Measurements from ENCODE around the gene FMO4. TPM values are rescaled to one million over a fixed set of nuclear protein-coding genes. Genes with fewer than 3 reads are reported as not detected.

The FMO4 gene
- total and polyA plus RNA-seq, 9 of the 15 experiments (the other 6 are each of a cell fraction or from before 2014, with no cell fraction given), result 0.25 to 1.1 (median 0.54) TPM; not detected in 2

DNA sequence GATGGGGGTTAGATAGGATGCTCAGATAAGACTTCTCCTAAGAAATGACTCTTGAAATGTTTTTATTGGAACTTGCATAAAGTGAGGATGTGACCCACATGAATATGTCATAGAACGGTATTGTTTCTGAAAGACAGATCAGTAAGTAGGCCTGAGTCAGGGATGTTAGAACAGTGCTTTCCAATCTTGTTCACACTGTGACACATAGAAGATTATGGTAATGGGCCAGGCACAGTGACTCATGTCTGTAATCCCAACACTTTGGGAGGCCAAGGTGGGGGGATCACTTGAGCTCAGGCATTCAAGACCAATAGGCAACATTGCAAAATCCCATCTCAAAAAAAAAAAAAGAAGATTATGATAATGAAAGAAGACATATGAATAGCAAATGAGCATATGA lies 32.9 kb downstream of the FMO4 start (continued):
- TF ChIP-seq, protein P1, sequence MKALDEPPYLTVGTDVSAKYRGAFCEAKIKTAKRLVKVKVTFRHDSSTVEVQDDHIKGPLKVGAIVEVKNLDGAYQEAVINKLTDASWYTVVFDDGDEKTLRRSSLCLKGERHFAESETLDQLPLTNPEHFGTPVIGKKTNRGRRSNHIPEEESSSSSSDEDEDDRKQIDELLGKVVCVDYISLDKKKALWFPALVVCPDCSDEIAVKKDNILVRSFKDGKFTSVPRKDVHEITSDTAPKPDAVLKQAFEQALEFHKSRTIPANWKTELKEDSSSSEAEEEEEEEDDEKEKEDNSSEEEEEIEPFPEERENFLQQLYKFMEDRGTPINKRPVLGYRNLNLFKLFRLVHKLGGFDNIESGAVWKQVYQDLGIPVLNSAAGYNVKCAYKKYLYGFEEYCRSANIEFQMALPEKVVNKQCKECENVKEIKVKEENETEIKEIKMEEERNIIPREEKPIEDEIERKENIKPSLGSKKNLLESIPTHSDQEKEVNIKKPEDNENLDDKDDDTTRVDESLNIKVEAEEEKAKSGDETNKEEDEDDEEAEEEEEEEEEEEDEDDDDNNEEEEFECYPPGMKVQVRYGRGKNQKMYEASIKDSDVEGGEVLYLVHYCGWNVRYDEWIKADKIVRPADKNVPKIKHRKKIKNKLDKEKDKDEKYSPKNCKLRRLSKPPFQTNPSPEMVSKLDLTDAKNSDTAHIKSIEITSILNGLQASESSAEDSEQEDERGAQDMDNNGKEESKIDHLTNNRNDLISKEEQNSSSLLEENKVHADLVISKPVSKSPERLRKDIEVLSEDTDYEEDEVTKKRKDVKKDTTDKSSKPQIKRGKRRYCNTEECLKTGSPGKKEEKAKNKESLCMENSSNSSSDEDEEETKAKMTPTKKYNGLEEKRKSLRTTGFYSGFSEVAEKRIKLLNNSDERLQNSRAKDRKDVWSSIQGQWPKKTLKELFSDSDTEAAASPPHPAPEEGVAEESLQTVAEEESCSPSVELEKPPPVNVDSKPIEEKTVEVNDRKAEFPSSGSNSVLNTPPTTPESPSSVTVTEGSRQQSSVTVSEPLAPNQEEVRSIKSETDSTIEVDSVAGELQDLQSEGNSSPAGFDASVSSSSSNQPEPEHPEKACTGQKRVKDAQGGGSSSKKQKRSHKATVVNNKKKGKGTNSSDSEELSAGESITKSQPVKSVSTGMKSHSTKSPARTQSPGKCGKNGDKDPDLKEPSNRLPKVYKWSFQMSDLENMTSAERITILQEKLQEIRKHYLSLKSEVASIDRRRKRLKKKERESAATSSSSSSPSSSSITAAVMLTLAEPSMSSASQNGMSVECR (CRISPR knock-in tag; IDR thresholded peaks at IDR 0.05), result no peak

DNA sequence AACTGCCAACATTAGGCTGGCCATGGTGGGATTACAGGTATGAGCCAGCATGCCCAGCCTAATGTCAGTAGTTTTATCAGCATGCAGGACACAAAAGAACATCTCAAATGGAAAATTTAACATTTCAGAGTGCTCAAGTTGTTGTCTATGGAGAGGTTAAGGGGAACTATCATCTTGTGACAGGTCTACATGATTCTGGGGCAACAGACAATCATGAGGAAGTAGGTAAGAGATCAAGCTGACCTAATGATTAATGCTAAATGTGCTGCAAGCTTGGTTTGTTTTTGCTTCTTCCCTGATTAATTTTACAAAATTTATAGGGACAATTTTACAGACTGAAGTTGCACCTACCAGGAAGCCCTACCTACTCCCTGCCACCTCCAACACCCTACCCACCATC lies 36.6 kb downstream of the FMO4 start:
- no peak for TF ChIP-seq PYGO2 (tag; IDR thresholded peaks at IDR 0.05)
- TF ChIP-seq FOXJ2 (tag; IDR thresholded peaks at IDR 0.05), result no peak
- TF ChIP-seq HEY1 (CRISPR knock-in tag; IDR thresholded peaks at IDR 0.05; ENCODE audit: borderline replicate concordance), result no peak
- no peak for TF ChIP-seq CBFA2T2 (conservative IDR thresholded peaks at IDR 0.05)
- TF ChIP-seq RBM34 (IDR thresholded peaks at IDR 0.05; ENCODE audit: borderline replicate concordance, insufficient read depth, low read length), result no peak
- Histone ChIP-seq H3K79me2 (ENCODE audit: control insufficient read depth, insufficient read depth, low read length) (no peaks in the 10 kb centered on the region), H3K27ac (ENCODE audit: extremely low read depth, low read depth, low read length) (no peak overlapping the region), H3K27me3 (ENCODE audit: control insufficient read depth in 2 of 2, insufficient read depth in 2 of 2, low read length in 2 of 2) (no peaks in the 10 kb centered on the region), H3K4me2 (ENCODE audit: insufficient read depth, low read length) (no peak overlapping the region), H3K9me1 (ENCODE audit: control insufficient read depth, insufficient read depth, low read length) (no peaks in the 10 kb centered on the region), H4K20me1 (replicated peaks; ENCODE audit: control insufficient read depth, insufficient read depth, low read length) (no peaks in the 10 kb centered on the region), H3K36me3 (ENCODE audit: control insufficient read depth, insufficient read depth, low read length) (no peaks in the 10 kb centered on the region), H3K9me3 (replicated peaks; ENCODE audit: control insufficient read depth, insufficient read depth, low read depth, low read length) (no peaks in the 10 kb centered on the region), H3K9ac (ENCODE audit: insufficient read depth in 1 of 2, low read depth in 2 of 2, low read length in 2 of 2) (no peak overlapping the region), H2AFZ (ENCODE audit: low read depth, low read length) (no peak overlapping the region), H3K4me3 (no peak overlapping the region), H3K4me1 (replicated peaks in 1 of 2; ENCODE audit: control insufficient read depth in 2 of 2, insufficient read depth in 2 of 2, low read length in 2 of 2) (no peaks in the 10 kb centered on the region)
- no peak for FAIRE-seq
- no peak for DNase-seq (ENCODE audit: extremely low read depth in 1 of 4, low spot score in 3 of 4)
- no peak for ATAC-seq
- CTCF ChIA-PET (ENCODE audit: low intra/inter-chr PET ratio), result no interaction called here
- no TSS peak for BruUV-seq (replicated peaks)
- intact Hi-C loops (cut with micrococcal nuclease) (no loop called here), in situ Hi-C loops (cut with MboI) (no loop called here)
- POLR2A ChIA-PET, result no interaction called here
